Measurements from ENCODE around the gene SPON2. TPM values are rescaled to one million over a fixed set of nuclear protein-coding genes. Genes with fewer than 3 reads are reported as not detected.

The SPON2 gene
- total RNA-seq, 4 donors from 2014 or later = 2.4 to 14.1 (median 6.6) TPM

- TF ChIP-seq POLR2A (IDR thresholded peaks at IDR 0.05) (no peak), CTCF (IDR thresholded peaks at IDR 0.05) (no peak)
Measured at GRCh38 chr4:1151541-1151940, 20.8 kb downstream of the SPON2 start.

GRCh38 chr4:1150875-1151274, 21.5 kb downstream of the SPON2 start:
- Histone ChIP-seq H3K4me1 (peaks cover 9 to 14% of the 10 kb centered on the region in 2 donors), H3K4me3 (replicated peaks in 1 of 3) (no peak overlapping the region), H3K27ac (no peak overlapping the region), H3K9me3 (no peaks in the 10 kb centered on the region), H3K36me3 (no peaks in the 10 kb centered on the region), H3K27me3 (no peaks in the 10 kb centered on the region)
- intact Hi-C loops (cut with DNase I) = no loop called here
- WGBS, 2 donors = 86% methylated on average over 1 of the region's 3 CpGs; no CpG with 5 or more reads in 1 of the 2 donors
- TF ChIP-seq POLR2A (IDR thresholded peaks at IDR 0.05) = no peak
- DNase-seq = no peak

More at GRCh38 chr4:1151541-1151940, 20.8 kb downstream of the SPON2 start:
- Histone ChIP-seq H3K4me3 (replicated peaks in 1 of 3) (no peak overlapping the region), H3K4me1 (peaks cover 9 to 14% of the 10 kb centered on the region in 2 donors), H3K27me3 (no peaks in the 10 kb centered on the region), H3K36me3 (no peaks in the 10 kb centered on the region), H3K9me3 (no peaks in the 10 kb centered on the region), H3K27ac (no peak overlapping the region)
- WGBS, 2 donors = 90 to 93% methylated on average over 2 to 3 of the region's 6 CpGs
- intact Hi-C loops (cut with DNase I) = no loop called here
- no peak for DNase-seq

GRCh38 chr4:1139860-1140259, 32.5 kb downstream of the SPON2 start:
- Histone ChIP-seq H3K36me3 (no peaks in the 10 kb centered on the region), H3K4me3 (replicated peaks in 1 of 3) (no peak overlapping the region), H3K4me1 (no peaks in the 10 kb centered on the region), H3K27me3 (no peaks in the 10 kb centered on the region), H3K27ac (no peak overlapping the region), H3K9me3 (no peaks in the 10 kb centered on the region)
- intact Hi-C loops (cut with DNase I) = no loop called here
- WGBS, 2 donors = 89 to 91% methylated on average over 1 of the region's 1 CpG
- TF ChIP-seq CTCF (IDR thresholded peaks at IDR 0.05) = no peak
- TF ChIP-seq POLR2A (IDR thresholded peaks at IDR 0.05) = no peak
- no peak for DNase-seq

GRCh38 chr4:1137850-1138249, 34.5 kb downstream of the SPON2 start:
- DNase-seq = no peak
- no peaks in the 10 kb centered on the region for H3K4me1 ChIP-seq
- WGBS, 2 donors = 88 to 89% methylated on average over 2 of the region's 2 CpGs
- intact Hi-C loops (cut with DNase I) = no loop called here
- H3K27ac ChIP-seq = no peak overlapping the region
- H3K4me3 ChIP-seq (replicated peaks in 1 of 3) = no peak overlapping the region
- H3K27me3 ChIP-seq = no peaks in the 10 kb centered on the region
- TF ChIP-seq POLR2A (IDR thresholded peaks at IDR 0.05) = no peak
- TF ChIP-seq CTCF (IDR thresholded peaks at IDR 0.05) = no peak
- H3K36me3 ChIP-seq = no peaks in the 10 kb centered on the region
- no peaks in the 10 kb centered on the region for H3K9me3 ChIP-seq

GRCh38 chr4:1137063-1137776, 35.2 kb downstream of the SPON2 start:
- no peak for DNase-seq
- H3K9me3 ChIP-seq = no peaks in the 10 kb centered on the region
- no peak overlapping the region for H3K4me3 ChIP-seq (replicated peaks in 1 of 3)
- H3K27me3 ChIP-seq = no peaks in the 10 kb centered on the region
- no peak for TF ChIP-seq CTCF (IDR thresholded peaks at IDR 0.05)
- no peak for TF ChIP-seq POLR2A (IDR thresholded peaks at IDR 0.05)
- H3K4me1 ChIP-seq = no peaks in the 10 kb centered on the region
- no peaks in the 10 kb centered on the region for H3K36me3 ChIP-seq
- intact Hi-C loops (cut with DNase I) = no loop called here
- WGBS, 2 donors = 77 to 82% methylated on average over 8 of the region's 8 CpGs
- no peak overlapping the region for H3K27ac ChIP-seq

All from thyroid gland (tissue), 4 donors.